GM23248 (cell line): ENCODE measurements around the gene MYO7B.

ENCODE experiments used
- EZH2 ChIP-seq: fragments of 200-600 bp; sonication (generic); IDR thresholded peaks from 2 replicates; pipeline ENCODE4 v1.6.1; 2018; ENCODE audit warnings: antibody characterized with exemption, mild to moderate bottlenecking; ENCODE audit not compliant: insufficient read depth, poor library complexity, severe bottlenecking
- EZH2phosphoT487 ChIP-seq: fragments of 200-600 bp; sonication (generic); IDR thresholded peaks from 2 replicates; pipeline ENCODE4 v1.6.1; 2018; ENCODE audit warnings: antibody characterized with exemption, moderate library complexity, mild to moderate bottlenecking, low read depth; ENCODE audit not compliant: insufficient read depth

DNA sequence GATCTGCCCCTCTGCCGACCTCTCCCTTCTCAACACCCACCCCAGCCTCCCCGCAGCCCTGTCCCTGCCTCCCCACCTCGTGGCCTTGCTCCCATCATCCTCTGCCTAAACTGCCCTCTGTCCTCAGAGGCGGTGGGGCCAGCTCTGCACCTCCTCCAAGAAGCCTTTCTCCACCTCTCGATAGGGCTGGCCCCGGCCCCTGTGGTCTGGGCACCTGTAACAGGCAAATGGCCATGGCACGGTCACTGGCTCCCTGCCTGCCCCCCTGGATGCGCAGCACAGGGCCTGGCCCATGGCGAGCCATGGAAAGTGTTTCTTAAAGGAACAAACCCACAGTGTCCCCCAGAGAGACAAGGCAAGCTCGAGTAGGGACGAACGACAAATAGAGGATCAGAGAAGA lies 42.0 kb downstream of the MYO7B start:
- TF ChIP-seq EZH2phosphoT487 (no peak), EZH2 (no peak)
